Measurements from ENCODE around the gene RAB8B. TPM values are rescaled to one million over a fixed set of nuclear protein-coding genes. Genes with fewer than 3 reads are reported as not detected.

The RAB8B gene
- total and polyA plus RNA-seq, 2 experiments from 2014 or later = 16.4 to 36.9 TPM

DNA sequence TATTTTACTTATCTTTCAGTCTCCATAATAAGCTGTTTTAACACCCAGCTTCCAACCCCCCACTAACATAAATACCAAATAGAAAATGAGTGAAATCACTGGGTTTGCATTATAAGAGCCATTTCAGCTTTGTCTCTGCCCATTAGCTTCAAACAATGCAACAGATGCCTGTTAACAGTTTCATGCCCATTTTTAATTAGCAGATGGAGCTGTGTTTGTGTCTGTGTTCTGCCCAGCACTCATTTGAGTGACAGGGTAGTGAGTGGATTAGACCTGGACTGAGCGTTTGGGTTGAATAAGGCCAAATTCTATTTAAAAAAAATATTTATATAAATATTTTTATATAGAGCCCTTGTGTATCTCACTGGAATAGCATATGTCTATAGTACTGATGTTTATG is 7.4 kb downstream of the RAB8B start:
- no peak overlapping the region for H3K27ac ChIP-seq
- WGBS (ENCODE audit: low lambda C conversion rate, missing lambda C conversion rate) = 88% methylated on average over 1 of the region's 1 CpG
- no peaks in the 10 kb centered on the region for H3K36me3 ChIP-seq (replicated peaks; ENCODE audit: insufficient read depth, low read depth)
- H3K4me3 ChIP-seq = no peak overlapping the region
- H2AFZ ChIP-seq = no peak overlapping the region
- H3K4me2 ChIP-seq = no peak overlapping the region
- DNase-seq (ENCODE audit: low spot score) = no peak
- no peaks in the 10 kb centered on the region for H3K27me3 ChIP-seq
- H3K9me2 ChIP-seq (replicated peaks; ENCODE audit: insufficient read depth) = no peaks in the 10 kb centered on the region
- H3K79me2 ChIP-seq = peaks cover 82% of the 10 kb centered on the region
- H3K9me3 ChIP-seq (ENCODE audit: low read depth) = no peaks in the 10 kb centered on the region
- no peaks in the 10 kb centered on the region for H4K20me1 ChIP-seq (ENCODE audit: insufficient read depth, poor library complexity, severe bottlenecking)
- H3K4me1 ChIP-seq (ENCODE audit: insufficient read depth) = peaks cover 10% of the 10 kb centered on the region
- TF ChIP-seq EZH2 (IDR thresholded peaks at IDR 0.05; ENCODE audit: borderline replicate concordance) (no peak), EZH2phosphoT487 (IDR thresholded peaks at IDR 0.05; ENCODE audit: low read depth, severe bottlenecking, unreplicated experiment) (no peak)
- TF ChIP-seq, protein P1, sequence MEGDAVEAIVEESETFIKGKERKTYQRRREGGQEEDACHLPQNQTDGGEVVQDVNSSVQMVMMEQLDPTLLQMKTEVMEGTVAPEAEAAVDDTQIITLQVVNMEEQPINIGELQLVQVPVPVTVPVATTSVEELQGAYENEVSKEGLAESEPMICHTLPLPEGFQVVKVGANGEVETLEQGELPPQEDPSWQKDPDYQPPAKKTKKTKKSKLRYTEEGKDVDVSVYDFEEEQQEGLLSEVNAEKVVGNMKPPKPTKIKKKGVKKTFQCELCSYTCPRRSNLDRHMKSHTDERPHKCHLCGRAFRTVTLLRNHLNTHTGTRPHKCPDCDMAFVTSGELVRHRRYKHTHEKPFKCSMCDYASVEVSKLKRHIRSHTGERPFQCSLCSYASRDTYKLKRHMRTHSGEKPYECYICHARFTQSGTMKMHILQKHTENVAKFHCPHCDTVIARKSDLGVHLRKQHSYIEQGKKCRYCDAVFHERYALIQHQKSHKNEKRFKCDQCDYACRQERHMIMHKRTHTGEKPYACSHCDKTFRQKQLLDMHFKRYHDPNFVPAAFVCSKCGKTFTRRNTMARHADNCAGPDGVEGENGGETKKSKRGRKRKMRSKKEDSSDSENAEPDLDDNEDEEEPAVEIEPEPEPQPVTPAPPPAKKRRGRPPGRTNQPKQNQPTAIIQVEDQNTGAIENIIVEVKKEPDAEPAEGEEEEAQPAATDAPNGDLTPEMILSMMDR (IDR thresholded peaks at IDR 0.05; ENCODE audit: poor library complexity) = no peak

DNA sequence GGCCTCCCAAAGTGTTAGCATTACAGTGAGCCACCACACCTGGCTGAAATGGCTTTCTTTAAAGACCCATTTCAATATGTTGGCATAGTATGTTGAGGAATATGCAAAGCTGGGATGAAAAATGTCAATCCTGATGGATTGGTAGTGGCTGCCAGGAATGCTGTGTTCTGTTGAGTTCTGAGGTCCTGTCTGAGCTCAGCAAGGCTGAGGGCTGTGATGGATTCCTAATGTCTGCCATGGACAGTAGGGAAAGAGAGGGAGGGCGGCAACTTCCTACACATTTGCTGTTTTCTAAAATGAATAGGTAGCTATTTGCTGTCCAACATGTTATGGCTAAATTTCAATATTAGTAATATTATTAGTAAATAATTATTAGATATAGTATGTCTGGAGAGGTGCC is 8.2 kb downstream of the RAB8B start:
- no peaks in the 10 kb centered on the region for H3K27me3 ChIP-seq
- no peak for DNase-seq (ENCODE audit: low spot score)
- H3K4me1 ChIP-seq (ENCODE audit: insufficient read depth) = peaks cover 13% of the 10 kb centered on the region
- H4K20me1 ChIP-seq (ENCODE audit: insufficient read depth, poor library complexity, severe bottlenecking) = no peaks in the 10 kb centered on the region
- H3K4me2 ChIP-seq = no peak overlapping the region
- TF ChIP-seq, protein P1 (IDR thresholded peaks at IDR 0.05; ENCODE audit: poor library complexity) = no peak
- TF ChIP-seq EZH2phosphoT487 (IDR thresholded peaks at IDR 0.05; ENCODE audit: low read depth, severe bottlenecking, unreplicated experiment) (no peak), EZH2 (IDR thresholded peaks at IDR 0.05; ENCODE audit: borderline replicate concordance) (no peak)
- no peak overlapping the region for H3K4me3 ChIP-seq
- H2AFZ ChIP-seq = no peak overlapping the region
- no peaks in the 10 kb centered on the region for H3K9me2 ChIP-seq (replicated peaks; ENCODE audit: insufficient read depth)
- no peaks in the 10 kb centered on the region for H3K9me3 ChIP-seq (ENCODE audit: low read depth)
- no peak overlapping the region for H3K27ac ChIP-seq
- peaks cover 79% of the 10 kb centered on the region for H3K79me2 ChIP-seq
- no peaks in the 10 kb centered on the region for H3K36me3 ChIP-seq (replicated peaks; ENCODE audit: insufficient read depth, low read depth)
- 95% methylated on average over 1 of the region's 1 CpG for WGBS (ENCODE audit: low lambda C conversion rate, missing lambda C conversion rate)

DNA sequence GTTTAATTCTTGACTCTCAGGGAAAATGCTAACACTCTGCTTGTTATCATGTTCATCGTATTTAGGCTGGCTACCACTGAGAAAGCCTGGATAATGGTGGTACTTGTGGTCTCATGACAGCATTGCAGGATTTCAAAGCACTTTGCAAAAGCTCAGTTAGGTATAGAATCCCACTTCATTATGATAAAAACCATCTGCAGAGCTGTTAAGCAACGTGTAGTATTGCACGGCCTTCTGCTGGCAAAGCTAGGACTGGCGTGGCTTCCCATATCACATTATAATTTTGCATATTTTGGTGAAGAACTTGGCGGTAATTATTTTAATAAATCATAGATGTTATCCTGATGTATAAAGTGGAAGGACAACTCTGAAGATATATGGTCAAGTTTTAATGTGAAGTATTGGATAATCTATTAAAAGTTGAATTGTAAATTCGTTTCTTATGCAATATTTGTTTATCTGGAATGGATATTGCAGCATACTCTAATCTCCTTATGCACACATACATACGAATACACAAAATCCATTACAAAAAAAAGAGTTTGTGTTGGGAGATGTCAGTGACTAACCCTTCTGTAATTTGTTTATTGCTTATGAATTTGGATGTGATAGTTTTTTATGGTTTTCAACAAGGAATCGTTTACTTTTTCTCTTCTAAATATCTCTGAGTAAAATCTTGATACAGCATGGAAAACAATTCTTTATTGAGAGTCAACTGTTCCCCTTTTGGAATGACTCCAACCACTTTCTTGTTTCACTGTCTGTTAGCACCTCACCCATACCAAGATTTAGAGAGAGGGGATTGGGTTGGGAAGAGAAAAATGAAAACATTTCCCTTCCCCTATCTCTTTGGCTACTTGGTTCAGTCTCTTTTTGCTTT is 9.2 kb downstream of the RAB8B start:
- no peaks in the 10 kb centered on the region for H4K20me1 ChIP-seq (ENCODE audit: insufficient read depth, poor library complexity, severe bottlenecking)
- WGBS (ENCODE audit: low lambda C conversion rate, missing lambda C conversion rate) = 54% methylated on average over 8 of the region's 8 CpGs
- peak overlapping the region; percentile 26 for H3K4me2 ChIP-seq
- TF ChIP-seq EZH2 (IDR thresholded peaks at IDR 0.05; ENCODE audit: borderline replicate concordance) = no peak
- TF ChIP-seq, protein P1 (IDR thresholded peaks at IDR 0.05; ENCODE audit: poor library complexity) = no peak
- no peak for TF ChIP-seq EZH2phosphoT487 (IDR thresholded peaks at IDR 0.05; ENCODE audit: low read depth, severe bottlenecking, unreplicated experiment)
- no peaks in the 10 kb centered on the region for H3K9me2 ChIP-seq (replicated peaks; ENCODE audit: insufficient read depth)
- H3K9me3 ChIP-seq (ENCODE audit: low read depth) = no peaks in the 10 kb centered on the region
- H3K79me2 ChIP-seq = peaks cover 78% of the 10 kb centered on the region
- H3K4me1 ChIP-seq (ENCODE audit: insufficient read depth) = peaks cover 17% of the 10 kb centered on the region
- no peak overlapping the region for H2AFZ ChIP-seq
- no peak overlapping the region for H3K4me3 ChIP-seq
- peak overlapping the region; percentile 42 for H3K27ac ChIP-seq
- DNase-seq (ENCODE audit: low spot score) = no peak
- H3K27me3 ChIP-seq = no peaks in the 10 kb centered on the region
- no peaks in the 10 kb centered on the region for H3K36me3 ChIP-seq (replicated peaks; ENCODE audit: insufficient read depth, low read depth)
